ENCODE results near the gene PRKAR1A.

DNA sequence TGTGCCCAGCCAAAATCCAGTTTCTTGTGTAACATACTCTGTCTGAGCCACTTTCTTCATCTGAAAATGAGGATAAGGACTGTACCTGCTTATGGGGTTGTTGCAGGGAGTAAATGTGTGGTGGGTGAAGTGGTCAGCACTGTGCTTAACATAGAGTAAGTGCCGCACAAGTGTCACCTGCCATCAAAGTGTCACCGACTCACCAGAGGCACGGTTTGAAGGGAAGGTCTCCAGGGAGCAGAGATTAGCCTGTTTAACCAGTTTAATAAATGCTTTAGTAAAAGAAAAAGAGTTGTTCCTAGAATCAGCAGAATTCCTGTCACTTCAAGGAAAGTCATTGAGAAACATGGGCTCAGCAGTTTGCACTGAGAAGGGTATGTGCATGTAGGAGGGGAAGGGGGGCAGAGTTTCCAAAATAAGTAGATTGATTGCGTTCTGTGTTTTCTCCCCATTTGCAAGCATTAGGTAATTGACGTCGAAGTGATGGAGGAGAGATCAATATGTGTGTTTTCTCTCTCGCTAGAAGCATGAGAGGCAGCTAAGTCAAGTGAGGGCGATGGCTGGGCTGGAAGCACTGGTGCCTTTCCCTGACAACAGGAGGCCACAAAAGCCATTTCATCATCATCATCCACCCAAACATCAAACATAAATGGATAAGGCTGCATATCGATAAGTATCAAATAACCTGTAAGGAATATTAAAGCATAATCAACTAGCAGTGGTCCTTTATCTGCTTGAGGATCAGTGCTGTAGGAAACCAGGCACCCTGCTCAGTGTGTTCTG is 69.8 kb downstream of the PRKAR1A start:
- TF ChIP-seq, protein P1, sequence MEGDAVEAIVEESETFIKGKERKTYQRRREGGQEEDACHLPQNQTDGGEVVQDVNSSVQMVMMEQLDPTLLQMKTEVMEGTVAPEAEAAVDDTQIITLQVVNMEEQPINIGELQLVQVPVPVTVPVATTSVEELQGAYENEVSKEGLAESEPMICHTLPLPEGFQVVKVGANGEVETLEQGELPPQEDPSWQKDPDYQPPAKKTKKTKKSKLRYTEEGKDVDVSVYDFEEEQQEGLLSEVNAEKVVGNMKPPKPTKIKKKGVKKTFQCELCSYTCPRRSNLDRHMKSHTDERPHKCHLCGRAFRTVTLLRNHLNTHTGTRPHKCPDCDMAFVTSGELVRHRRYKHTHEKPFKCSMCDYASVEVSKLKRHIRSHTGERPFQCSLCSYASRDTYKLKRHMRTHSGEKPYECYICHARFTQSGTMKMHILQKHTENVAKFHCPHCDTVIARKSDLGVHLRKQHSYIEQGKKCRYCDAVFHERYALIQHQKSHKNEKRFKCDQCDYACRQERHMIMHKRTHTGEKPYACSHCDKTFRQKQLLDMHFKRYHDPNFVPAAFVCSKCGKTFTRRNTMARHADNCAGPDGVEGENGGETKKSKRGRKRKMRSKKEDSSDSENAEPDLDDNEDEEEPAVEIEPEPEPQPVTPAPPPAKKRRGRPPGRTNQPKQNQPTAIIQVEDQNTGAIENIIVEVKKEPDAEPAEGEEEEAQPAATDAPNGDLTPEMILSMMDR (conservative IDR thresholded peaks at IDR 0.05; ENCODE audit: low read length) = no peak
- TF ChIP-seq EZH2phosphoT487 (IDR thresholded peaks at IDR 0.05; ENCODE audit: borderline replicate concordance, low read depth, low read length) = no peak

All from OCI-LY7 (cell line).